Amygdala (tissue), 56 donors: ENCODE results near the gene ARID1B.

Source experiments
- DNase-seq, 56 donors: peaks; one replicate each; lab custom pipeline; 2025; lab: John Stamatoyannopoulos, UW

The ARID1B gene

GRCh38 chr6:156950531-156950930, 173.4 kb downstream of the ARID1B start:
- no peak for DNase-seq

GRCh38 chr6:156952401-156952800, 175.2 kb downstream of the ARID1B start:
- DNase-seq: no peak

DNA sequence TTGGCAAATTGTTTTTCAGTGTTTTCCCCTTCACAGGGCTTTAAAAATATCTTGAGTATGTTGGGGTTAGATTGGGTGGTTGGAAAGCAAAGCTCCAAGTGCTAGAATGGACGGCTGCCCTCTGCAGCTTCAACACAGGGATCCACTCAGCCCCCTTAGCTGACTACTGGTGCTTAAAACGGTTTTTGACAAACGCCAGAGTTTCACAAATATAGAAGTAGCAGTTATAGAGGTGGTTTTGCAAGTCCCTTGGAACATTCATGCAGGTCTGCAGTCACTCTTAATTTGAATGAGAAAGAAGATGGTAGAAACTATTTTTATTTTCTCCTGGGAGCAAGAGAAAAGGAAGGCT, 175.9 kb downstream of the ARID1B start:
- no peak for DNase-seq

DNA sequence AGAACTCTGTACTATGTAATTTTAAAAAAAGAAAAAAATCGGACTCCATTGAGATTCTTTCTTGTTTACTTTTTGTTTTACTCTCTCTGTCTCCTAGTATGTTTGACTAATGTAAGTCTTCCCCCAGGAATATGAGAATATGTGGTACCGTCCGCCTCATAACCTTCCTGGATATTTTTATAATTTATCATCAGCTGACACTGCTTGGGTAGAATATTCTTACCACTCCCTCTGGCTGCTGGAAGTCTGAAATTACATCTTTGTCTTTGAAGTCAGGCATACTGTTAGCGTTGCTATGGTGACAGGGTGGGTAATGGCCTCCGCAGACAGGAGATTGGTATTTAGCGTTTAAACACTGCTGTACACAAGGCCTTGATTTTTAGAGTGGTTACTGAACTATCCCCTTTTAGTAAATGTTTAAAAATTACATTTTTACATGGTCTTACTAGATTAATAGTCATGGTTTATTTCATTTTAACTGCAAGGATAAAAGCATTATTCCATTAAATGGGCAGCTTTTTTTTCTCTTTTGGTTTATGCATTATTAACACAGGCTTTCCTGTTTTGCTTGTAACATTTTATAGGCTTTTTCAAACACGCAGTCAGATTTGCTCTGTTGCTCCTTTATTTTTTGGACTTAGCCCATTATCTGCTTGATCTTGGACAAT, 176.4 kb downstream of the ARID1B start:
- DNase-seq: no peak

DNA sequence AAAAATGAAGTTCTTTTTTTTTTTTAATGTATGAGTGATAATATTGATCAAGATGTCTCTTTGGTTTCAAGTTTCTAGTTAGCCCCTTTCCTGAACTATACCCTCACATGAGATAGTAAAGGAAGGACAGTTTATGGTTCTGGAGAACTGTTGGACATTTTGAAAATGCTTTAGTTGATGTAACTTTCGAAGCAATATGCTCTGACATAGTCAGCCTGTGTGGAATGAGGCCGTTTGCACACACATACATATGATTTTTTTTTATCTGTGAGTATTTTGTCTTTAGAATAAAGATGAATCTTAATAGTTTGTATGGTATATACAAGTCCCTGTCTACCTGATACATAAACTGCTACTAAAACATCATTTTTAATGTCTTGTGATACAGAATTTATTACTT, 177.0 kb downstream of the ARID1B start:
- DNase-seq: no peak

DNA sequence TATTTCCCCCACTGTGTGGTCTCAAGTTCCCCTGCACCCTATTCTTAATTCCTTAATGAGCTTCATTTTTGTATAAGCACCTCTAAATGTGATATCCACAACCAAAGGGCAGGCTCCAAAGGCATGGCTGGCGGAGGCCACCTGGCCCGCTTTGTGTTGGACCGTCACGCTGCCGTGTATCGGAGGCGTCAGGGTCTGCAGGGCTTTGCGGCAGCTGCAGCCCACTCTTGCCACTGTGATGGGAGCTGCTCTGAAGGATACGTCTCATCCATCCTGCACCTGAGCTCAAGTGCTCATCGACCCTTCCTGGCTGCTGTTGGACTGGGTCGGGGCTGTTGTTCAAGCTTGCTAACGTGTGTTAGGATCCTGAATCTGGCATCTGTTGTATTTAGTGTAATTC, 177.6 kb downstream of the ARID1B start:
- no peak for DNase-seq

DNA sequence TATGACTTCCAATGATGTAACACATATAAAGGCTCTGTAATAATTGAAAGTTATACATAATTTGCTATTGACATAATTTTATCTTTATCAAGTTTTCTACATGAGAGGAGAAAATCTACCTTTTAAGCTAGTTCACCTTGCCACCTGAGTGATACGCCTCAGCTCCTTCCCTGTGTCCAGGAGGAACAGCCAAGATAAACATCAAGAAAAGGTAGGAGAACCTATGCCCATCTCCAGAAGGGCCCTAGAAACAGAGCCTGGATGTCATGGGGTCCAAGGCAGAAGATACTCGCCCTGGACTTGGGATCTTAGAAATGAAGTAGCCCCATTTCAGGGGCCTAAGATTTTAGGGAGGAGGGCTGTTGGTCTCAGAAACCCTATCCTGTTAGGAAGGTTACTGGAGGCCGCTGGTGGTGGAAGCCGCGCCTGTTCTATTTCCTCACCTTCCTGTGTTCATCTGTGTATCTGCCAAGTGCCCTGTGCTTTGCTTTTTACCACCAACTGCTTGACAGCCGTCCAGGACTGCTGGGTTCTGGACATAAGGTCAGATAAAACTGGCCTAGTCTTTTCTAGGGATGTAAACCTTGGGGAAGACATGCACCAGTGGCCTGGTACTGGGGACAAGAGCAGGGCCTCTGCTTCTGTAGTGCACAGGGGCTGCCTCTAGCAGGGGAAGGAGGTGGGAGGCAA, 178.5 kb downstream of the ARID1B start:
- DNase-seq: no peak

DNA sequence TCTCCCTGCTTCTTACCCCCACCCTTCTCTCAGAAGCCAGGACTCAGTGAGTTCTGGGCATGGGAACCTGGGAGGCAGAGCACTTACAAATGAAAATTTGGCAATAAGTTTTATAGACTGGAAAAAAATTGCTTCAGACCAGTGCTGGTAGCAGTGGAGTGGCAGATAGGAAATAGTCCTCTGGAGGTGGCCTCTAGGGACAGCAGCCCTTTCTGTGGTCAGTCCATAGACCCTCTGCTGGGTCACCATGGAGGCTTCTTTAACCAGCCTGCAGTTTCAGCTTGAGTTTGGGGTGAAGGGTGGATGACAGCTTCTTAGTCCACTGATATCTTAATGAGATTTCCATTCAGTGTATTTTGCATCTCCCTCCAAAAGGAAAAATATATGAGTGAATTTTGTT, 179.1 kb downstream of the ARID1B start:
- DNase-seq: no peak

DNA sequence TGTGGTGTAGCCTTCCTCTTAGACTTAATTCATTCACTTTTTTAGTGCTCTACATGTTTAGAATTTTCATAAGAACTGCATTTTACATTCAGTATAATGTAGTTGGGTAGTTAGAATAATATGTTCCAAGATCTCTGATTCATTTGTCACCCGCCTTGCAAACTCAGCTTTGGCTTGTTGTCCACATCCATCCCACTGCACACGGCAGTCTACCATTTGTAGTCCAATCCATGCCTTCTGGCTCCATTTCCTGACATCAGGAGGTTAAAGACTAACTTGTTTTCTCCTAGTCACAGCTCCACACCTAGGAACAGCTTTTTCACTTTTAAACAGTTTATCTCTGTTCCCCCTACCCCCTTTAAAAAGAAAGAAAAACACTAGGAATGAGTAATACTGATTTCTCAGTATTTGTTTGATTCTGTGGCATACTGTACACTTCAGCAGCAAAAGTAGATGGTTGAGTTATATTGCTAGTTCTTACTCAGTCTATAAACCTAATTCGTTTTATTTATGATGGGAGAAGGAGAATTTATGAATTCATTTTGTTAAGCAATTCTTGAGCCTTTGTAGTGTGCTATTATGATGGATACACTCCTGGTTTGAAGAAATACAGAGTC, 180.9 kb downstream of the ARID1B start:
- no peak for DNase-seq

DNA sequence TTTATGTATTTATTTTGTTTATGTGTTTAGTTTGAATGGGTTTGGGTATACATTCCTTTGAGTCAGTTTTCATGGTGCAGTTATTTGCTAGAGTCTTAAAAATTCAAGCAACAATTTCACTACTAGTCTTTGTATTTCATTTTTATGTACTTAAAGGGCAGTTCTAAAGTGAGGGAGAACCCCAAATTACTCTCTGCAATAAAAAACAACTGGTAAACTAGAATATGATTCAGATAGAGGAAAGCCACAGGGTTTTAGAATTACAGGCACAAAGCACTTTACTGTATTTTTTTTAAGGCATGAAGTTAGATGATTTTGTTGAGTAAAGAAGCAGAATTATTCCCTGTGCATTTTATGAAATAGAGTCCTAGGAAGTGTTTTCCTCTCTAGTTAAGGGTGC, 183.3 kb downstream of the ARID1B start:
- no peak for DNase-seq

- DNase-seq: no peak
Observed at GRCh38 chr6:156961282-156961892, 184.2 kb downstream of the ARID1B start.

DNA sequence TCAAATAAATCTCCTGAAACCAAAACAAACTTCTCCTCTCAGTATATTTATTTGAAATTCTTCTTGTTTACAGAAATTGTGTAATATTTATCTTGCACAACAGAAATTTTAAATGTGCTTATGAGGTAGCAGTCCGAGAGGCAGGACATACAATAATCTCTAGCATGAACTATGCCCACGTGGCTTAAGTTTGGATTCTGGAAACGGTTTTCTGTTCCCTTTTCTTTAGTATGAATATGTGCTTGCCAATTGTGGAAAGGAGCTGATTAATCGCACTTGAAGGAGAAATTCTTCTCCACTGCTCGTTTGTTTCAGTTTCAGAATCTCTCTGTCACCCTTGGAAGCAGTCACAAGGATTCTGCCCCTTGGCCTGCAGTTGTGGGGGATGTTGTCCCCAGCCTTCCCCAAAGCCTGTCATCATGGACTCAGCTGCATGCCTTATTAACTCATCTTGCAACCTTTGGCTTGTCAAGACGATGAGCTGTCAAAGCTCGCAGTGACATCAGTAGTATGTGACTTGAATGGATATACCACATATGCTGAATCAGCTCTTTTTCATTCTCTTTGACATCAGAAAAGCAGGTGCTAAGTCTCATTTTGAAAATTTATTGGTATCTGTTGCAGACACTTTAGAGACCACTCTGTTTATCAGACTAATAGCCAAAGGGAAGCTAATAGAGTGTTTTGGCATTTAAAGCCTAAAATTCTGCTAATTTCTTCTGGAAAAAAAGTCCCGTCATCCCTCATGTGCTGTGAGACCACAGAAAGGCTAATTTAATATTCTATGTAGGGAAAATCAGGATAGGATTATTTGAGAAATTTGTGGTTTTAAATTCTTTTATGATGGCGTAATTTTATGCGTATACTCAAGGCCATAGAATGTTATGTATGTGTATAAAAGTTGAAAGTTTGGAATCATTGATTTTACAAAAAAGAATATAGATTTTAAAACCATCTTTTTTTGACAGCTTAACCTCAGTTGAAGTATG, 186.8 kb downstream of the ARID1B start:
- peak in 5 of 56 donors; percentile 11 to 55 (median 36) for DNase-seq

DNA sequence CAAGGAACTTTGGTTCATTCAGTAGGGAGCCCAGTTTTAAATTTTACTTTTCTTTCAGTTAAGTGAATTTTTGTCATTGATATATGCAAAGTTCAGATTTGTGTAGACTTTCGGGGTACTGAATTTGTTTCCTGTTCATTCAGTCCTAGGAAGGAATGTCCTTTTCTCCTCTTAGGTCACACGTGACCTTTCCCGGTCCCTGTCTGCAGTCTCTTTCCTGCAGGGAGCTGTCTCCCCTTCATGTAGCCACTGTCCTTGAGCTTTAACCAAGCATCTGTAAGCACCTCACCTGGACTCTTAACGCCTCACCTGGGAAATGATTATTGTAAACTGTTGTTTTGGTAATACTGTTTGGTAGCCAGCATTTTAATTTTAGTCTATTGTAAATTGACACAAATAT, 190.7 kb downstream of the ARID1B start:
- no peak for DNase-seq

- DNase-seq: no peak
Observed at GRCh38 chr6:156969233-156969632, 192.1 kb downstream of the ARID1B start.

DNA sequence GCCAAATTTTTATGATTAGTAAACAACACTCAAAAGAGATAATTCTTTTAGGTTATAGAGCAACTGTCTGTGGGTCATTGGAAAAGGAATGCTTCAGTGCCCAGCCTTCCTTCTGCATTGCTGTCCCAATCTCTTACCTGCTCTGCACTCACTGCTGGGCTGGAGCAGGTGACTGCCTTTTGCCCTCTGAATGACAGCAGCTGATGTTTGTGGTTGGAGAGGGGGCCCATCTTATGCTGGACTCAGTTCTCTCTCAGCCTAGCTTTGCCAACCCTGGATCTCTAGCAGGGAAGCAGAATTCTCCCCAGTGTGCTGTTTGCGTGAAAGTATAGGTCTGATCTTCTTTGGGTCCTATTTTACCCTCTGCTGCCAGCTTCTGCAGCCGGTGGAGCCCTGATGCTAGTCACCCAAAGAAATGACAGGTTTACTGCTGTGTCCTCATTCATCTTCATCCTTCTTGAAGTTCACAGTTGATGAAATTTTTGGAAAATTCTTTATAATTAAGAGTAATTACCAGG, 193.5 kb downstream of the ARID1B start:
- DNase-seq: no peak

- no peak for DNase-seq
Observed at GRCh38 chr6:156971153-156971885, 194.1 kb downstream of the ARID1B start.

- no peak for DNase-seq
Observed at GRCh38 chr6:156972145-156972544, 195.0 kb downstream of the ARID1B start.

DNA sequence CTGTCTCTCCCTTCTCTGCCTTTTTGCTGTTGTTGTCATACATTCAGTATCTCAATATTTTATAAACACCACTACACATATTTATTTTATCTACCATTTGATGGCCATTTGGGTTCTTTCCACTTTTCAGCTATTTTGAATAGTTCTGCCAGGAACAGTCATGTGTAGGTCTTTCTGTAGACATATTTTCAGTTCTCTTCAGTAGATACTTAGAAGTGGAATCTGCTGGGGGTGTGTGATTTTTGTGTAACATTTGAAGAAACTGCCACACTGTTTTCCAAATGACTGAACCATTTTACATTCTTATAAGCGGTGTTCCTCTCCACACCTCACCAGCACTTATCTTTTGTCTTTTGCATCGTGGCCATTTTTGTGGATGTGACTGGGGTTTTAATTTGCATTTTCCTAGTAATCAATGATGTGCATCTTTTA, 197.7 kb downstream of the ARID1B start:
- DNase-seq: no peak

- no peak for DNase-seq
Observed at GRCh38 chr6:156975414-156975813, 198.2 kb downstream of the ARID1B start.
